K562 (cell line): Measurements from ENCODE around the gene FBXO28. TPM values are rescaled to one million over a fixed set of nuclear protein-coding genes. Genes with fewer than 3 reads are reported as not detected.

Source experiments
- BRCA1 ChIP-seq, 2 experiments: fragments of 450-650 bp in 1 of 2; sonication (generic) in 1 of 2; formaldehyde crosslinking in 1 of 2; IDR thresholded peaks; 2 replicates each; pipeline versions ENCODE4 v1.5.0 to v1.6.1; 2017 to 2020; ENCODE audit warnings: mild to moderate bottlenecking in 1 of 2, missing genetic modification reagents in 1 of 2
- FOSL1 ChIP-seq: fragments of 200-800 bp; sonication (Bioruptor generic); conservative IDR thresholded peaks from 2 replicates; pipeline ENCODE4 v1.6.1; 2016; ENCODE audit warnings: missing genetic modification characterization, missing compliant biosample characterization
- KAT7 ChIP-seq: sonication (generic); formaldehyde crosslinking; IDR thresholded peaks from 2 replicates; pipeline ENCODE4 v1.8.0; 2022; ENCODE audit warnings: missing genetic modification reagents, mild to moderate bottlenecking, borderline replicate concordance
- MBD2 ChIP-seq: sonication (generic); IDR thresholded peaks from 2 replicates; pipeline ENCODE4 v1.6.1; 2016; ENCODE audit warnings: low read depth, borderline replicate concordance
- MECOM ChIP-seq: fragments of 250-450 bp; sonication (Bioruptor Pico); IDR thresholded peaks from 2 replicates; pipeline ENCODE4 v1.8.0; 2022; ENCODE audit warnings: inconsistent platforms
- NR2C1 ChIP-seq, 2 experiments: fragments of 450-650 bp; IDR thresholded peaks; 2 replicates each; pipeline ENCODE4 v1.6.1; 2017; ENCODE audit warnings: mild to moderate bottlenecking in 2 of 2, antibody characterized with exemption in 1 of 2, inconsistent platforms in 1 of 2, missing compliant biosample characterization in 1 of 2, missing genetic modification characterization in 1 of 2
- POLR2G ChIP-seq: fragments of 200-400 bp; formaldehyde crosslinking; IDR thresholded peaks from 2 replicates; pipeline ENCODE4 v1.6.1; 2017; ENCODE audit warnings: low read depth, mild to moderate bottlenecking, antibody characterized with exemption, low read length, moderate library complexity
- PPARD ChIP-seq: fragments of 250-450 bp; sonication (Bioruptor Pico); IDR thresholded peaks from 2 replicates; pipeline ENCODE4 v1.8.0; 2022; ENCODE audit warnings: inconsistent platforms, mild to moderate bottlenecking, moderate library complexity
- RBFOX2 ChIP-seq: fragments of 200-400 bp; formaldehyde crosslinking; IDR thresholded peaks from 2 replicates; pipeline ENCODE4 v1.6.1; 2017; ENCODE audit warnings: low read depth, mild to moderate bottlenecking, low read length, moderate library complexity
- SIN3A ChIP-seq, 2 experiments: fragments of 150-350 bp in 1 of 2; IDR thresholded peaks; 2 replicates each; pipeline ENCODE4 v1.6.1; 2011 to 2016; ENCODE audit warnings: borderline replicate concordance in 2 of 2, low read depth in 2 of 2, low read length in 2 of 2, mild to moderate bottlenecking in 2 of 2, moderate library complexity in 2 of 2; ENCODE audit not compliant: control insufficient read depth in 1 of 2
- SREBF1 ChIP-seq: fragments of 150-350 bp; IDR thresholded peaks from 2 replicates; pipeline ENCODE4 v1.6.1; 2014; ENCODE audit warnings: antibody characterized with exemption, low read depth, low read length, borderline replicate concordance
- TEAD2 ChIP-seq: fragments of 450-650 bp; IDR thresholded peaks from 2 replicates; pipeline ENCODE4 v1.6.1; 2016; ENCODE audit warnings: missing genetic modification characterization, control low read depth, missing compliant biosample characterization
- ZNF133 ChIP-seq: fragments of 250-450 bp; sonication (Bioruptor Pico); IDR thresholded peaks from 2 replicates; pipeline ENCODE4 v1.4.0; 2020; ENCODE audit warnings: mild to moderate bottlenecking
- ZNF23 ChIP-seq: fragments of 250-450 bp; sonication (Bioruptor Pico); IDR thresholded peaks from 2 replicates; pipeline ENCODE4 v1.4.0; 2020; ENCODE audit warnings: mild to moderate bottlenecking
- polyA plus RNA-seq, 8 experiments: library from polyadenylated mRNA; depleted of rRNA in 4 of 8; stranded (reverse) in 5 of 8; unstranded in 3 of 8; fragments of >200 nt; fragmentation: Nextera tagmentation in 2 of 8; fragmentation: Illumina TruSeq in 1 of 8; extraction: Ambion mirVana in 2 of 8; extraction: Trizol in 1 of 8; gene quantifications; 2 replicates each; pipeline versions ENCODE4 v1.2.1 to v1.2.3, GENCODE V29; 2011 to 2014; ENCODE audit warnings: inconsistent platforms in 1 of 8, missing spikeins in 1 of 8
- total RNA-seq, 7 experiments: library from RNA; depleted of rRNA in 6 of 7; stranded (reverse); fragments of >200 nt in 6 of 7; fragmentation: Illumina TruSeq in 2 of 7; extraction: Trizol in 2 of 7; gene quantifications; 2 replicates each; pipeline versions ENCODE4 v1.2.1 to v1.2.3, GENCODE V29; 2011 to 2021; ENCODE audit warnings: low replicate concordance in 1 of 7
- TF ChIP-seq, protein P1 (sequence below): fragments of 450-650 bp; IDR thresholded peaks from 2 replicates; pipeline ENCODE4 v1.6.1; 2016; ENCODE audit warnings: low read depth
- TF ChIP-seq, protein P2 (sequence below): fragments of 450-650 bp; IDR thresholded peaks from 2 replicates; pipeline ENCODE4 v1.7.1; 2018; ENCODE audit warnings: mild to moderate bottlenecking, low read depth; ENCODE audit not compliant: partially characterized antibody

FBXO28 gene
- total and polyA plus RNA-seq, 9 of the 15 experiments (the other 6 are each of a cell fraction or from before 2014, with no cell fraction given): 4.1 to 34.8 (median 25.3) TPM

DNA sequence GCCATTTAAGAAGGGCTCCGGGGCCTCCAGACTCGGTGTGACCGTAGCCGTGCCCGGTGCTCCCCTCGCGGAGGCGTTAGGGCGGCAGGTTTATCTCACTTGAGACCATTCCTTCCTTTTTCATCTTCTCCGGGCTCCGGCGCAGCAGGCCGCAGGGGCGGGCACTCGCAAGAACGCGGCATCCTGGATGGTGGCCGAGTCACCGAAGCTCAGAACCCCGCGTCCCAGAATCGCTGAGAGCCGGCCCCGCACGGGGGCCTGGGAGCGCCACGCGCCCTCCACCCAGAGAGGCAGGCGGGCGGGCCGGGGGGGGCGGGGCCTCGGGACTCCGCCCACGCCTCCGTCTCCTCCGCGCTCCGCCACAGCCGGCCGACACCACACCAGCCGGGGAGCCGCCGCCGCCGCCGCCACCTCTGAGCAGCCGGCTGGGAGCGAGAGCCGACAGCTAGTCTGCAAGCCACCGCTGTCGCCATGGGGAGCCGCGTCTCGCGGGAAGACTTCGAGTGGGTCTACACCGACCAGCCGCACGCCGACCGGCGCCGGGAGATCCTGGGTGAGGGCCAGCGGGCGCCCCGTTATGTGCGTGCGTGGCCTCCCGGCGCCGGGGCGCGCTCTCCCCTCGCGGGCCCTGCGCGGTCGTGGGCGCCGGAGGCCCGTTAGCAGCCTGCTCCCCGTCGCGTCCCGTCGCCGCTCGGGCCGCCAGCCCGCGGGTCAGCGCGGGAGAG, 69.1 kb downstream of the FBXO28 start, which contains the start of gene DEGS1 (continued):
- TF ChIP-seq RBFOX2 (peak; percentile 97), NR2C1 (IDR thresholded peaks at IDR 0.05) (no peak), NR2C1 (tag; IDR thresholded peaks at IDR 0.05) (0 out of 2 replicates have a peak, but pooled peaks have one; percentile 23), ZNF133 (CRISPR knock-in tag) (no peak), FOSL1 (tag) (peak; percentile 50), SREBF1 (no peak), BRCA1 (IDR thresholded peaks at IDR 0.05) (no peak), BRCA1 (CRISPR knock-in tag; IDR thresholded peaks at IDR 0.05) (peak; percentile 32; the same call in 1 of the 2 replicates), MBD2 (peak; percentile 59; the same call in 1 of the 2 replicates), SIN3A (IDR thresholded peaks at IDR 0.05; ENCODE audit: borderline replicate concordance in 2 of 2, control insufficient read depth in 1 of 2, low read depth in 2 of 2, low read length in 2 of 2) (peak; percentile 60 to 61; a peak in 1 of 4 replicates), POLR2G (peak; percentile 98), ZNF23 (CRISPR knock-in tag) (no peak), MECOM (no peak), PPARD (CRISPR knock-in tag) (no peak), TEAD2 (no peak), KAT7 (CRISPR knock-in tag) (0 out of 2 replicates have a peak, but pooled peaks have one; percentile 71)
- TF ChIP-seq, protein P1, sequence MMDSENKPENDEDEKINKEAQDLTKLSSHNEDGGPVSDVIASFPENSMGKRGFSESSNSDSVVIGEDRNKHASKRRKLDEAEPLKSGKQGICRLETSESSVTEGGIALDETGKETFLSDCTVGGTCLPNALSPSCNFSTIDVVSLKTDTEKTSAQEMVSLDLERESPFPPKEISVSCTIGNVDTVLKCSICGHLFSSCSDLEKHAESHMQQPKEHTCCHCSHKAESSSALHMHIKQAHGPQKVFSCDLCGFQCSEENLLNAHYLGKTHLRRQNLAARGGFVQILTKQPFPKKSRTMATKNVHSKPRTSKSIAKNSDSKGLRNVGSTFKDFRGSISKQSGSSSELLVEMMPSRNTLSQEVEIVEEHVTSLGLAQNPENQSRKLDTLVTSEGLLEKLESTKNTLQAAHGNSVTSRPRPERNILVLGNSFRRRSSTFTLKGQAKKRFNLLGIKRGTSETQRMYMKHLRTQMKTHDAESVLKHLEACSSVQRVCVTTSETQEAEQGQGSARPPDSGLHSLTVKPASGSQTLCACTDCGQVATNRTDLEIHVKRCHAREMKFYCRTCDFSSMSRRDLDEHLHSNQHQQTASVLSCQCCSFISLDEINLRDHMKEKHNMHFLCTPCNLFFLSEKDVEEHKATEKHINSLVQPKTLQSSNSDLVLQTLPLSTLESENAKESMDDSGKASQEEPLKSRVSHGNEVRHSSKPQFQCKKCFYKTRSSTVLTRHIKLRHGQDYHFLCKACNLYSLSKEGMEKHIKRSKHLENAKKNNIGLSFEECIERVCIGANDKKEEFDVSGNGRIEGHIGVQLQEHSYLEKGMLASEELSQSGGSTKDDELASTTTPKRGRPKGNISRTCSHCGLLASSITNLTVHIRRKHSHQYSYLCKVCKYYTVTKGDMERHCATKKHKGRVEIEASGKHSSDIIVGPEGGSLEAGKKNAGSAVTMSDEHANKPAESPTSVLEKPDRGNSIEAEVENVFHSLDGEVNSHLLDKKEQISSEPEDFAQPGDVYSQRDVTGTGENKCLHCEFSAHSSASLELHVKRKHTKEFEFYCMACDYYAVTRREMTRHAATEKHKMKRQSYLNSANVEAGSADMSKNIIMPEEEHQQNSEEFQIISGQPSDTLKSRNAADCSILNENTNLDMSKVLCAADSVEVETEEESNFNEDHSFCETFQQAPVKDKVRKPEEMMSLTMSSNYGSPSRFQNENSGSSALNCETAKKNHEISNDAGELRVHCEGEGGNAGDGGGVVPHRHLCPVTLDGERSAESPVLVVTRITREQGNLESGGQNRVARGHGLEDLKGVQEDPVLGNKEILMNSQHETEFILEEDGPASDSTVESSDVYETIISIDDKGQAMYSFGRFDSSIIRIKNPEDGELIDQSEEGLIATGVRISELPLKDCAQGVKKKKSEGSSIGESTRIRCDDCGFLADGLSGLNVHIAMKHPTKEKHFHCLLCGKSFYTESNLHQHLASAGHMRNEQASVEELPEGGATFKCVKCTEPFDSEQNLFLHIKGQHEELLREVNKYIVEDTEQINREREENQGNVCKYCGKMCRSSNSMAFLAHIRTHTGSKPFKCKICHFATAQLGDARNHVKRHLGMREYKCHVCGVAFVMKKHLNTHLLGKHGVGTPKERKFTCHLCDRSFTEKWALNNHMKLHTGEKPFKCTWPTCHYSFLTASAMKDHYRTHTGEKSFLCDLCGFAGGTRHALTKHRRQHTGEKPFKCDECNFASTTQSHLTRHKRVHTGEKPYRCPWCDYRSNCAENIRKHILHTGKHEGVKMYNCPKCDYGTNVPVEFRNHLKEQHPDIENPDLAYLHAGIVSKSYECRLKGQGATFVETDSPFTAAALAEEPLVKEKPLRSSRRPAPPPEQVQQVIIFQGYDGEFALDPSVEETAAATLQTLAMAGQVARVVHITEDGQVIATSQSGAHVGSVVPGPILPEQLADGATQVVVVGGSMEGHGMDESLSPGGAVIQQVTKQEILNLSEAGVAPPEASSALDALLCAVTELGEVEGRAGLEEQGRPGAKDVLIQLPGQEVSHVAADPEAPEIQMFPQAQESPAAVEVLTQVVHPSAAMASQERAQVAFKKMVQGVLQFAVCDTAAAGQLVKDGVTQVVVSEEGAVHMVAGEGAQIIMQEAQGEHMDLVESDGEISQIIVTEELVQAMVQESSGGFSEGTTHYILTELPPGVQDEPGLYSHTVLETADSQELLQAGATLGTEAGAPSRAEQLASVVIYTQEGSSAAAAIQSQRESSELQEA: peak; percentile 77; the same call in 1 of the 2 replicates
- TF ChIP-seq, protein P2, sequence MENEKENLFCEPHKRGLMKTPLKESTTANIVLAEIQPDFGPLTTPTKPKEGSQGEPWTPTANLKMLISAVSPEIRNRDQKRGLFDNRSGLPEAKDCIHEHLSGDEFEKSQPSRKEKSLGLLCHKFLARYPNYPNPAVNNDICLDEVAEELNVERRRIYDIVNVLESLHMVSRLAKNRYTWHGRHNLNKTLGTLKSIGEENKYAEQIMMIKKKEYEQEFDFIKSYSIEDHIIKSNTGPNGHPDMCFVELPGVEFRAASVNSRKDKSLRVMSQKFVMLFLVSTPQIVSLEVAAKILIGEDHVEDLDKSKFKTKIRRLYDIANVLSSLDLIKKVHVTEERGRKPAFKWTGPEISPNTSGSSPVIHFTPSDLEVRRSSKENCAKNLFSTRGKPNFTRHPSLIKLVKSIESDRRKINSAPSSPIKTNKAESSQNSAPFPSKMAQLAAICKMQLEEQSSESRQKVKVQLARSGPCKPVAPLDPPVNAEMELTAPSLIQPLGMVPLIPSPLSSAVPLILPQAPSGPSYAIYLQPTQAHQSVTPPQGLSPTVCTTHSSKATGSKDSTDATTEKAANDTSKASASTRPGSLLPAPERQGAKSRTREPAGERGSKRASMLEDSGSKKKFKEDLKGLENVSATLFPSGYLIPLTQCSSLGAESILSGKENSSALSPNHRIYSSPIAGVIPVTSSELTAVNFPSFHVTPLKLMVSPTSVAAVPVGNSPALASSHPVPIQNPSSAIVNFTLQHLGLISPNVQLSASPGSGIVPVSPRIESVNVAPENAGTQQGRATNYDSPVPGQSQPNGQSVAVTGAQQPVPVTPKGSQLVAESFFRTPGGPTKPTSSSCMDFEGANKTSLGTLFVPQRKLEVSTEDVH: no peak
